K562 (cell line): Measurements from ENCODE around the gene ANTXRL. TPM values are rescaled to one million over a fixed set of nuclear protein-coding genes. Genes with fewer than 3 reads are reported as not detected.

ENCODE experiments used
- ATF1 ChIP-seq, 2 experiments: fragments of 450-650 bp in 1 of 2; IDR thresholded peaks; 2 replicates each; pipeline ENCODE4 v1.6.1; 2016; ENCODE audit warnings: missing compliant biosample characterization in 1 of 2, missing genetic modification characterization in 1 of 2
- ETV6 ChIP-seq, 3 experiments: fragments of 150-350 bp in 1 of 3; sonication (generic) in 1 of 3; formaldehyde crosslinking in 1 of 3; IDR thresholded peaks; 2 replicates each; pipeline versions ENCODE4 v1.6.1 to v1.8.0; 2014 to 2022; ENCODE audit warnings: borderline replicate concordance in 2 of 3, low read depth in 2 of 3, antibody characterized with exemption in 1 of 3, low read length in 1 of 3, mild to moderate bottlenecking in 1 of 3, missing genetic modification reagents in 1 of 3
- GTF2A2 ChIP-seq: IDR thresholded peaks from 2 replicates; pipeline ENCODE4 v1.6.1; 2016; ENCODE audit warnings: mild to moderate bottlenecking, missing genetic modification characterization, missing compliant biosample characterization
- RFX5 ChIP-seq: IDR thresholded peaks from 2 replicates; pipeline ENCODE4 v1.6.1; 2011; ENCODE audit warnings: low read depth, mild to moderate bottlenecking, improper control_type of control experiment, low read length
- TEAD4 ChIP-seq, 2 experiments: sonication (generic) in 1 of 2; formaldehyde crosslinking in 1 of 2; IDR thresholded peaks; 2 replicates each; pipeline versions ENCODE4 v1.6.1 to v1.8.0; 2012 to 2022; ENCODE audit warnings: borderline replicate concordance in 1 of 2, inconsistent platforms in 1 of 2, low read length in 1 of 2, mild to moderate bottlenecking in 1 of 2, missing genetic modification reagents in 1 of 2
- ZC3H11A ChIP-seq: IDR thresholded peaks from 2 replicates; pipeline ENCODE4 v1.6.1; 2012; ENCODE audit warnings: low read depth, low read length, improper control_type of control experiment
- polyA plus RNA-seq, 8 experiments: library from polyadenylated mRNA; depleted of rRNA in 4 of 8; stranded (reverse) in 5 of 8; unstranded in 3 of 8; fragments of >200 nt; fragmentation: Nextera tagmentation in 2 of 8; fragmentation: Illumina TruSeq in 1 of 8; extraction: Ambion mirVana in 2 of 8; extraction: Trizol in 1 of 8; gene quantifications; 2 replicates each; pipeline versions ENCODE4 v1.2.1 to v1.2.3, GENCODE V29; 2011 to 2014; ENCODE audit warnings: inconsistent platforms in 1 of 8, missing spikeins in 1 of 8
- total RNA-seq, 7 experiments: library from RNA; depleted of rRNA in 6 of 7; stranded (reverse); fragments of >200 nt in 6 of 7; fragmentation: Illumina TruSeq in 2 of 7; extraction: Trizol in 2 of 7; gene quantifications; 2 replicates each; pipeline versions ENCODE4 v1.2.1 to v1.2.3, GENCODE V29; 2011 to 2021; ENCODE audit warnings: low replicate concordance in 1 of 7
- TF ChIP-seq, protein P1 (sequence below): fragments of 250-450 bp; sonication (Bioruptor Pico); IDR thresholded peaks from 2 replicates; pipeline ENCODE4 v1.4.0; 2020

The ANTXRL gene
- total and polyA plus RNA-seq, 9 of the 15 experiments (the other 6 are each of a cell fraction or from before 2014, with no cell fraction given): not detected

DNA sequence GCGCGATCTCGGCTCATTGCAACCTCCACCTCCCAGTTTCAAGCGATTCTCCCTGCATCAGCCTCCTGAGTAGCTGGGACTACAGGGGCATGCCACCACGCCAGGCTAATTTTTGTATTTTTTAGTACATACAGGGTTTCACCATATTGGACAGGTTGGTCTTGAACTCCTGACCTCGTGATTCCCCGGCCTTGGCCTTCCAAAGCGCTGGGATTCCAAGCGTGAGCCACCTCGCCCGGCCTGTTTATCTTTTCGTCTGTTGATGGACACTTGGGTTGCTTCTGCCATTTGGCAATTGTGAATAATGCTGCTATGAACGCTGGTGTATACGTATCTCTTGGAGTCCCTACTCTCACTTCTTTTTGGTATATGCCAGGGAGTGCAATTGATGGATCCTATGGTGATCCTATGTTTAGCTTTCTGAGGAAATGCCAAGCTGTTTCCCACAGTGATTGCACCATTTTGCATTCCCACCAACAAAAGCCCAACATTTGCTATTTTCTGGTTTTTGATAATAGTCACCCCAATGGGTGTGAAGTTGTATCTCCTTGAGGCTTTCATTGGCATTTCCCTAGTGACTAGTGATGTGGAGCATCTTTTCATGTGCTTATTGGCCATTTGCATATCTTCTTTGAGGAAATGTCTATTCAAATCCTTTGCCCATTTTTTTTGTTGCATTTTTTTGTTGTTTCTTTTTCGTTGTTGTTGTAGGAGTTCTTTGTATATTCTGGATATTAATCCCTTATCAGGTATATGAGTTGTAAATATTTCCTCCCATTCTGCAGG is 3.5 kb downstream of the ANTXRL start (continued):
- TF ChIP-seq, protein P1, sequence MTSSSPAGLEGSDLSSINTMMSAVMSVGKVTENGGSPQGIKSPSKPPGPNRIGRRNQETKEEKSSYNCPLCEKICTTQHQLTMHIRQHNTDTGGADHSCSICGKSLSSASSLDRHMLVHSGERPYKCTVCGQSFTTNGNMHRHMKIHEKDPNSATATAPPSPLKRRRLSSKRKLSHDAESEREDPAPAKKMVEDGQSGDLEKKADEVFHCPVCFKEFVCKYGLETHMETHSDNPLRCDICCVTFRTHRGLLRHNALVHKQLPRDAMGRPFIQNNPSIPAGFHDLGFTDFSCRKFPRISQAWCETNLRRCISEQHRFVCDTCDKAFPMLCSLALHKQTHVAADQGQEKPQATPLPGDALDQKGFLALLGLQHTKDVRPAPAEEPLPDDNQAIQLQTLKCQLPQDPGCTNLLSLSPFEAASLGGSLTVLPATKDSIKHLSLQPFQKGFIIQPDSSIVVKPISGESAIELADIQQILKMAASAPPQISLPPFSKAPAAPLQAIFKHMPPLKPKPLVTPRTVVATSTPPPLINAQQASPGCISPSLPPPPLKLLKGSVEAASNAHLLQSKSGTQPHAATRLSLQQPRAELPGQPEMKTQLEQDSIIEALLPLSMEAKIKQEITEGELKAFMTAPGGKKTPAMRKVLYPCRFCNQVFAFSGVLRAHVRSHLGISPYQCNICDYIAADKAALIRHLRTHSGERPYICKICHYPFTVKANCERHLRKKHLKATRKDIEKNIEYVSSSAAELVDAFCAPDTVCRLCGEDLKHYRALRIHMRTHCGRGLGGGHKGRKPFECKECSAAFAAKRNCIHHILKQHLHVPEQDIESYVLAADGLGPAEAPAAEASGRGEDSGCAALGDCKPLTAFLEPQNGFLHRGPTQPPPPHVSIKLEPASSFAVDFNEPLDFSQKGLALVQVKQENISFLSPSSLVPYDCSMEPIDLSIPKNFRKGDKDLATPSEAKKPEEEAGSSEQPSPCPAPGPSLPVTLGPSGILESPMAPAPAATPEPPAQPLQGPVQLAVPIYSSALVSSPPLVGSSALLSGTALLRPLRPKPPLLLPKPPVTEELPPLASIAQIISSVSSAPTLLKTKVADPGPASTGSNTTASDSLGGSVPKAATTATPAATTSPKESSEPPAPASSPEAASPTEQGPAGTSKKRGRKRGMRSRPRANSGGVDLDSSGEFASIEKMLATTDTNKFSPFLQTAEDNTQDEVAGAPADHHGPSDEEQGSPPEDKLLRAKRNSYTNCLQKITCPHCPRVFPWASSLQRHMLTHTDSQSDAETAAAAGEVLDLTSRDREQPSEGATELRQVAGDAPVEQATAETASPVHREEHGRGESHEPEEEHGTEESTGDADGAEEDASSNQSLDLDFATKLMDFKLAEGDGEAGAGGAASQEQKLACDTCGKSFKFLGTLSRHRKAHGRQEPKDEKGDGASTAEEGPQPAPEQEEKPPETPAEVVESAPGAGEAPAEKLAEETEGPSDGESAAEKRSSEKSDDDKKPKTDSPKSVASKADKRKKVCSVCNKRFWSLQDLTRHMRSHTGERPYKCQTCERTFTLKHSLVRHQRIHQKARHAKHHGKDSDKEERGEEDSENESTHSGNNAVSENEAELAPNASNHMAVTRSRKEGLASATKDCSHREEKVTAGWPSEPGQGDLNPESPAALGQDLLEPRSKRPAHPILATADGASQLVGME (CRISPR knock-in tag): no peak
- TF ChIP-seq GTF2A2 (tag) (no peak), ATF1 (CRISPR knock-in tag; IDR thresholded peaks at IDR 0.05) (no peak), ATF1 (tag; IDR thresholded peaks at IDR 0.05) (0 out of 2 replicates have a peak, but pooled peaks have one; percentile 13), TEAD4 (IDR thresholded peaks at IDR 0.05; ENCODE audit: low read length) (no peak), TEAD4 (CRISPR knock-in tag; IDR thresholded peaks at IDR 0.05; ENCODE audit: borderline replicate concordance) (no peak), ZC3H11A (no peak), ETV6 (IDR thresholded peaks at IDR 0.05; ENCODE audit: borderline replicate concordance in 1 of 2, low read depth in 2 of 2, low read length in 1 of 2) (no peak), ETV6 (CRISPR knock-in tag; IDR thresholded peaks at IDR 0.05; ENCODE audit: borderline replicate concordance) (no peak), RFX5 (peak; percentile 91)
- TF ChIP-seq, all 486 proteins: peak for 3
